HEK293T (cell line): Measurements from ENCODE around the gene PBX4.

Experiments used
- ELF4 ChIP-seq: fragments of 450-650 bp; IDR thresholded peaks from 2 replicates; pipeline ENCODE4 v1.6.1; 2017; ENCODE audit warnings: antibody characterized with exemption
- FOXM1 ChIP-seq: fragments of 450-650 bp; IDR thresholded peaks from 2 replicates; pipeline ENCODE4 v1.6.1; 2017; ENCODE audit warnings: mild to moderate bottlenecking, borderline replicate concordance
- L3MBTL2 ChIP-seq: fragments of 450-650 bp; conservative IDR thresholded peaks from 2 replicates; pipeline ENCODE4 v1.6.1; 2016; ENCODE audit warnings: mild to moderate bottlenecking
- NFRKB ChIP-seq: fragments of 450-650 bp; IDR thresholded peaks from 2 replicates; pipeline ENCODE4 v1.6.1; 2016; ENCODE audit warnings: mild to moderate bottlenecking, moderate library complexity

DNA sequence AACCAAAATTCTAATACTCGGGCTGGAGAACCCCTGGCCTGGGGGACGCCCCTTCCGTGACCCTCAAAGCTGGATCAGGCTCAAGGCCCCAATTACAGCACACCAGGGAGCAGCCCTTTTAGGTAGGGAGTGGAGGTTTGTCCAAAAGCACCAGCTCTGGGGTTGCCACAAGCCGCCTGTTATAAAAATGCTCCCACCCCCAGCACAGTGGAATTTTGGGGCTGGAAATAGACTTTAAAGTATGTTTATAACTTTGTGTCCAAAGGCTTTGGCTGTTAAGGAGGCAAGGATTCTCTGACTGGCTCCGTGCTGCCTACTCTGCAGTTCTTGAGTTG lies 25.5 kb upstream of the PBX4 start:
- no peak for TF ChIP-seq NFRKB
- TF ChIP-seq ELF4 = no peak
- TF ChIP-seq L3MBTL2 = no peak
- no peak for TF ChIP-seq FOXM1
